ENCODE results near the gene GPHA2.

GPHA2 gene

GRCh38 chr11:64967375-64967774 is 31.7 kb upstream of the GPHA2 start:
- Histone ChIP-seq H3K36me3 (ENCODE audit: control insufficient read depth, low read length) (no peaks in the 10 kb centered on the region), H3K4me2 (ENCODE audit: low read length) (no peak overlapping the region), H3K9me3 (ENCODE audit: control insufficient read depth, insufficient read depth, low read length) (no peaks in the 10 kb centered on the region), H3K79me2 (ENCODE audit: control insufficient read depth, low read length) (no peaks in the 10 kb centered on the region), H3K4me1 (ENCODE audit: control insufficient read depth, low read length) (peaks cover 17% of the 10 kb centered on the region), H3K9me2 (replicated peaks; ENCODE audit: control insufficient read depth, low read length) (no peaks in the 10 kb centered on the region), H3K4me3 (ENCODE audit: low read length) (no peak overlapping the region), H3K27me3 (ENCODE audit: control insufficient read depth, low read length) (no peaks in the 10 kb centered on the region), H4K20me1 (ENCODE audit: control insufficient read depth, insufficient read depth, low read depth, low read length) (no peaks in the 10 kb centered on the region), H3F3A (ENCODE audit: control insufficient read depth, insufficient read depth) (no peaks in the 10 kb centered on the region), H3K27ac (ENCODE audit: low read depth, low read length) (no peak overlapping the region)
- no peak for TF ChIP-seq CTCF (IDR thresholded peaks at IDR 0.05; ENCODE audit: low read depth, low read length, poor library complexity, severe bottlenecking)
- no peak for TF ChIP-seq EZH2phosphoT487 (IDR thresholded peaks at IDR 0.05; ENCODE audit: borderline replicate concordance, low read length)

GRCh38 chr11:64963072-64963631 is 27.5 kb upstream of the GPHA2 start:
- no peak overlapping the region for H3K4me3 ChIP-seq (ENCODE audit: low read length)
- no peaks in the 10 kb centered on the region for H3K9me2 ChIP-seq (replicated peaks; ENCODE audit: control insufficient read depth, low read length)
- no peaks in the 10 kb centered on the region for H3K36me3 ChIP-seq (ENCODE audit: control insufficient read depth, low read length)
- H3K9me3 ChIP-seq (ENCODE audit: control insufficient read depth, insufficient read depth, low read length), result no peaks in the 10 kb centered on the region
- H3K27me3 ChIP-seq (ENCODE audit: control insufficient read depth, low read length), result no peaks in the 10 kb centered on the region
- H4K20me1 ChIP-seq (ENCODE audit: control insufficient read depth, insufficient read depth, low read depth, low read length), result no peaks in the 10 kb centered on the region
- no peaks in the 10 kb centered on the region for H3K79me2 ChIP-seq (ENCODE audit: control insufficient read depth, low read length)
- no peaks in the 10 kb centered on the region for H3F3A ChIP-seq (ENCODE audit: control insufficient read depth, insufficient read depth)
- TF ChIP-seq CTCF (IDR thresholded peaks at IDR 0.05; ENCODE audit: low read depth, low read length, poor library complexity, severe bottlenecking), result no peak
- TF ChIP-seq EZH2phosphoT487 (IDR thresholded peaks at IDR 0.05; ENCODE audit: borderline replicate concordance, low read length), result no peak
- no peak overlapping the region for H3K4me2 ChIP-seq (ENCODE audit: low read length)
- H3K27ac ChIP-seq (ENCODE audit: low read depth, low read length), result no peak overlapping the region
- peaks cover 16% of the 10 kb centered on the region for H3K4me1 ChIP-seq (ENCODE audit: control insufficient read depth, low read length)

GRCh38 chr11:64960719-64961118 is 25.0 kb upstream of the GPHA2 start:
- TF ChIP-seq EZH2phosphoT487 (IDR thresholded peaks at IDR 0.05; ENCODE audit: borderline replicate concordance, low read length) (no peak), CTCF (IDR thresholded peaks at IDR 0.05; ENCODE audit: low read depth, low read length, poor library complexity, severe bottlenecking) (no peak)
- Histone ChIP-seq H3K79me2 (ENCODE audit: control insufficient read depth, low read length) (no peaks in the 10 kb centered on the region), H3K27me3 (ENCODE audit: control insufficient read depth, low read length) (no peaks in the 10 kb centered on the region), H3K4me2 (ENCODE audit: low read length) (no peak overlapping the region), H3K9me3 (ENCODE audit: control insufficient read depth, insufficient read depth, low read length) (no peaks in the 10 kb centered on the region), H3K36me3 (ENCODE audit: control insufficient read depth, low read length) (no peaks in the 10 kb centered on the region), H3K4me3 (ENCODE audit: low read length) (no peak overlapping the region), H3K4me1 (ENCODE audit: control insufficient read depth, low read length) (peaks cover 16% of the 10 kb centered on the region), H4K20me1 (ENCODE audit: control insufficient read depth, insufficient read depth, low read depth, low read length) (no peaks in the 10 kb centered on the region), H3K27ac (ENCODE audit: low read depth, low read length) (no peak overlapping the region), H3K9me2 (replicated peaks; ENCODE audit: control insufficient read depth, low read length) (no peaks in the 10 kb centered on the region), H3F3A (ENCODE audit: control insufficient read depth, insufficient read depth) (no peaks in the 10 kb centered on the region)
